Prostate gland (tissue), 2 donors: ENCODE results near the gene NTRK2.

Source experiments
- POLR2AphosphoS5 ChIP-seq: sonication (generic); formaldehyde crosslinking; IDR thresholded peaks from one replicate; pipeline ENCODE4 v1.6.1; 2017; ENCODE audit warnings: antibody characterized with exemption
- TF ChIP-seq, protein P1 (sequence below), 4 experiments: fragments of 200-600 bp in 2 of 4; fragments of 450-650 bp in 2 of 4; sonication (generic) in 2 of 4; IDR thresholded peaks; 1 replicate in 3 of 4; 2 replicates in 1 of 4; pipeline ENCODE4 v1.5.1; 2016 to 2019; ENCODE audit warnings: antibody characterized with exemption in 4 of 4, mild to moderate bottlenecking in 2 of 4, moderate library complexity in 2 of 4

- no peak for TF ChIP-seq POLR2AphosphoS5
- TF ChIP-seq, protein P1, sequence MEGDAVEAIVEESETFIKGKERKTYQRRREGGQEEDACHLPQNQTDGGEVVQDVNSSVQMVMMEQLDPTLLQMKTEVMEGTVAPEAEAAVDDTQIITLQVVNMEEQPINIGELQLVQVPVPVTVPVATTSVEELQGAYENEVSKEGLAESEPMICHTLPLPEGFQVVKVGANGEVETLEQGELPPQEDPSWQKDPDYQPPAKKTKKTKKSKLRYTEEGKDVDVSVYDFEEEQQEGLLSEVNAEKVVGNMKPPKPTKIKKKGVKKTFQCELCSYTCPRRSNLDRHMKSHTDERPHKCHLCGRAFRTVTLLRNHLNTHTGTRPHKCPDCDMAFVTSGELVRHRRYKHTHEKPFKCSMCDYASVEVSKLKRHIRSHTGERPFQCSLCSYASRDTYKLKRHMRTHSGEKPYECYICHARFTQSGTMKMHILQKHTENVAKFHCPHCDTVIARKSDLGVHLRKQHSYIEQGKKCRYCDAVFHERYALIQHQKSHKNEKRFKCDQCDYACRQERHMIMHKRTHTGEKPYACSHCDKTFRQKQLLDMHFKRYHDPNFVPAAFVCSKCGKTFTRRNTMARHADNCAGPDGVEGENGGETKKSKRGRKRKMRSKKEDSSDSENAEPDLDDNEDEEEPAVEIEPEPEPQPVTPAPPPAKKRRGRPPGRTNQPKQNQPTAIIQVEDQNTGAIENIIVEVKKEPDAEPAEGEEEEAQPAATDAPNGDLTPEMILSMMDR (IDR thresholded peaks at IDR 0.05) = no peak
Measured at GRCh38 chr9:84652496-84653120, 16.9 kb upstream of the NTRK2 start.
